NCI-H226 (cell line): Measurements from ENCODE around the gene EEFSEC.

ENCODE experiments used
- DNase-seq: peaks from one replicate; pipeline ENCODE4 v3.0.0-alpha.2; 2015

Gene EEFSEC

GRCh38 chr3:128221328-128221727, 68.0 kb downstream of the EEFSEC start:
- DNase-seq = no peak

DNA sequence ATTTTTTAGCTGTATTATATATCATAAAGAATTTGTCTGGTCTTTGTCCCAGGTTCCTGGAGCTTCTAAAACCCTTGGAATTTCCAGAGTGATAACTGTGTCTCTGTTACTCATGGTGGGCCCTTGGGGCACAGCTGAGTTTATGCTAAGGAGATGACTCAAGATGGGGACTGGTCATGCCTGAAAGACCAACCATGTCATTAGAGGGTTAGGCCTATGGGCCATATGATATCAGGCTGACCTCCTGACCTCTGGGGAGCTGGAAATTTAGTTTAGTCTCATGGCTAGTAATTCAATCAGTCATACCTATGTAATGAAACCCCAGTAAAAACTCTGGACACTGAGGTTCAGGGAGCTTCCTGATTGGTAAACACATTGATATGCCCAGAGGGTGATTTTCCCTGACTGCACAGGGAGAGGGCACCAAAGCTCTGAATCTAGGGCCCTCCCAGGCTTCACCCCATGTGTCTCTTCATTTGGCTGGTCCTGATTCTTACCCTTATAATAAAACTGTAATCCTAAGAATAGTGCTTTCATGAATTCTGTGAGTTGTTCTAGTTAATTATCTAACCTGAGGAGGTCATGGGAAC, 69.6 kb downstream of the EEFSEC start:
- DNase-seq = peak; percentile 3

DNA sequence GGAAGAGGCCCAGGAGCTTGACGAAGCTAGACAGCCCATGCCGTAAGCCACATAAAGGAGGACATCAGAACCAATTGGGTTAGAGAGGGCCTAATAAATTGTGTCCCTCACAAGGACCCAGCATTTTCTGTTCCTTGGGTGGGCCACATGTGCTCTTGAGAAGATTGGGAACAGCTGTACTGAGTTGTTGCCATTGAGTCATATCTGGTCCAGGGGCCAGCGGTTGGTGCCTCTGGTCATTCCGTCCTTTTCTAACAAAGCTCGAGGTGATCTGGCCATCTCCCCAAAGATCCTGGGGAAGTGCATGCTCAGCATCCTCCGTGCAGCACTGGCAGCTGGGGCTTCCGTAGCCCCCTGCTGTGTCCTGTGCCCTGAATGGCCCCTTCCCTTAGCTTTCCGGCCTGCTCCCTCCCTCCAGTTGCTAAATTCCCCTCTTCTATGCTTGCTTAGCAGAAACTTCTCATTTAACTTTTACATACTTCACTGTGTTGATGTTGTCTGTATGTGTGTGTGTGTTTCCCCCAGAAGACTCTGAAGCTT, 73.0 kb downstream of the EEFSEC start:
- DNase-seq = no peak

GRCh38 chr3:128226795-128227395, 73.6 kb downstream of the EEFSEC start:
- DNase-seq = no peak

- DNase-seq = no peak
Measured at GRCh38 chr3:128227507-128227906, 74.2 kb downstream of the EEFSEC start.

DNA sequence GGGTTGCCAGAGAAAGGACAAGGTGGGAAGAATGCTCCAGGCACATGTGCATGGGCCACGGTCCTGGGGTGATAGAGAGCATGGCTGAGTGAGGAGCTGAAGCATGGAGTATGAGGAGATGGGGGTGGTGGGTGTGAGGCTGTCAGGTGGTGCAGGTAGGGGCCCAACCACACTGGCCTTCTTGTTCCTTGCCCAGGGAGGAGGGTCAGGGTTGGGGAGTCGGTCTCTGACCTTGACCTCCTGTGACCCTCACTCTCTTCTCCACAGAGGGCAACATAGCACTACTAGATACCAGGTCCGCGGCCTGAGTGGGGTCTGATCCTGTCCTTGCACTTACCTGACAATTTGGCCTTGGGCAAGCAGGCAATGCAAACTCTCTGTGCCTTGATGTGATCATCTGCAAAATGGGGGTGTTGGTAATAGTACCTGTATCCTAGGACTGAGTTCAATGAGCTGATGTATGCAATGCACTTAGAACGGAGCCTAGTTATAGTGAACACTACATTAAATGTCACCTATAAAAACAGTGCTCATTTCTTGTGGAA, 75.2 kb downstream of the EEFSEC start:
- DNase-seq = no peak

- no peak for DNase-seq
Measured at GRCh38 chr3:128229106-128229857, 76.0 kb downstream of the EEFSEC start.

DNA sequence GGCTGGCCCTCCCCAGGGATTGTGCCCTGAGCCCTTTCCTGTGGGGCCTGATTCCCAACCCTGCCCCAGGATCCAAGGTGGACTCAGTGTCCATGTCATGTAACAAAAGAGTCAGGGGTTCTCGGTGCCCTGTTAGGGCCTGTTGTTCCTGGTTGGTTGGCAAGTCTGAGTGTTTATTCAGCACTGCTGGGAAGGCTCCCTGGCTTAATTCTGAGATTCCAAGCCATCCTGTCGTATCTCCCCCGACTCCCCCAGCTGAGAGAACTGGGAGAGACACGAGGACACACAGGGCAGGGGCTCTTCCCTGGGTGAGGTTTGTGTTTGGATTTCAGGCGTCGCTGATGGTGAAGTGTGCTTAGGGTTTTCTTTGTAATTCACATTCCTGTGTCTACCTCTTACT, 78.3 kb downstream of the EEFSEC start:
- DNase-seq = no peak

DNA sequence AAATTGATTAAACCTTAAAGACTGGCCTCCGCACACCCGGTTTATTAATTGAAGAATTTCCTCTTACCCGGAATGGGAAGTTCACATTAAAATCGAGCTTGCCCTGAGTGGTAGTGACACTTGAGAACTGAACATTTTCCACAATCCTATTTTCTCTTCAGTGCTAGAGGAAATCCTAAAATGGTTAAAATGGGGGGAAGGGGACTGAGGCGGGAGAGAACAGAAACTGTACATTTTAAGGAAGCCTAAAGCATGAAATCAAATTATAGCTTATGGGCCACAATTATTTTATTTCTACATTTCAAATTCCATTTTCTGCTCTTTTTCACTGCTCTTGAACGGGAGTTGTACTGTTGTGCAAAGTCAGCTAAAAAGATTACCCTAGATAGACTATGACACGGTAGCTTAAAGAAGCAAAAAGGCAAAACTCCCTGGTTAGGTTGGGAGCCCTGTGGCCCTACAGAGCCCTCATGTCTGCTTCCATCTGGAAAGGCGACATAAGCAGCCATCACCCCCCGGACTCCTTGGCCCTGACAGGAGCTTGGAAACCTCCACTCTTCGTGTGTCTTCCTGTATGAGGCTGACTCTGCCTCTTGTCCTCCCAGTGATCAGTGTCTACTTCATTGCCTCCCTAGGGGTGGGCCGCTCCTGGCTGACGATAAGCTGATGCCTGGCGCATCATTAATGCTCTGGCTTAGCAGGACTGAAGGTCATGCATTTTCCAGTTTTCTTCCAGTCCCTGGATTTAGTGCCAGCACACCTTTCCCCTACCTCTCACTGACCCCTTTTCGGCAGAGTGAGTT, 79.3 kb downstream of the EEFSEC start:
- DNase-seq = no peak

GRCh38 chr3:128235207-128235926, 82.1 kb downstream of the EEFSEC start:
- no peak for DNase-seq

DNA sequence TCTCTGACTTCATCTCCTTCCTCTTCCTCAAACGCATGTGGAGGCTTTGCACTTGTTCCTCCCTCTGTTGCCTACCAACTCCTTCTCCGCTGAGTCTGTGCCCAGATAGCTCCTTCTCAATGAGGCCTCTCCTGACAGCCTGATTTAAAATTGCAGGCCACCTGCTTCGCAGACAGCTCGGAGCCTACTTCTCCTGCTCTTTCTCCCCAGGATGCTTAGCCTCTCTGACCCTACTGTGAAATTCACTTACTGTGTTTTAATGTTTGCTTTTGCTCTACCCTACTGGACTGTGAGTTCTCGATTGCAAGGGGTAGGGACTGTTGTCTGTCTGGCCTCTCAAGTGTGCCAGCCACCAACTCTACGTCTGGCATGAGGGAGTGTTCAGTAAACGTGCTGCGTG, 83.4 kb downstream of the EEFSEC start:
- no peak for DNase-seq

GRCh38 chr3:128237348-128238183, 84.3 kb downstream of the EEFSEC start:
- no peak for DNase-seq

DNA sequence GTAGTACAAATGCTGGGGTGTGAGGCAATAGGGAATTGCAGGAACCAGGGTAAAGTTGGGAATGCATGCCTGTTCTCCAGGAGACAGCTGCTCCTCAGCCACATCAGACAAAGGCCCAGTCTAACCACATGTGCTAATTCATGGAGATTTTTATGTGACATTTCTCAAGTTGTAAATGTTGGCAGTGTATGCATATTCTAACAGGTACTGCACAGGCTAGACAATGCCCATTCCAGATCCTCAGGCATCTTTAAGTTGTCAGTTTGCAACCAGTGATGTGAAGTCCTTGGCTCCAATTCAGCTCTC, 84.9 kb downstream of the EEFSEC start:
- DNase-seq = no peak

- DNase-seq = no peak
Measured at GRCh38 chr3:128239304-128239703, 86.0 kb downstream of the EEFSEC start.

- no peak for DNase-seq
Measured at GRCh38 chr3:128240232-128240631, 87.0 kb downstream of the EEFSEC start.

DNA sequence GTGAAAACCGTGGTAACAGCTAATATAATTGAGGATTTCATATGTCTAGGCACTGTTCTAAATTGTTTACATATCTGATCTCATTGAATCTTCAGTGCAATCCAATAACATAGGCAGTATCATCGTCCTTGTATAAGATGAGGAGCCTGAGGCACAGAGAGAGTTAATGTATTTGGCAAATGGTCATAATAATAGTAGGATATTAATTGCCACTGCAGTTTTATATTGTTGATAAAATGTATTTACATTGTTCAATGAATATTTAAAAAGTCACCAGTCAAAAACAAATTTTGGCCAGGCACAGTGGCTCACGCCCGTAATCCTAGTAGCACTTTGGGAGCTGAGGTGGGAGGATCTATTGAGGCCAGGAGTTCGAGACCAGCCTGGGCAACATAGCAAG, 88.5 kb downstream of the EEFSEC start:
- no peak for DNase-seq

GRCh38 chr3:128242818-128243601, 89.7 kb downstream of the EEFSEC start:
- no peak for DNase-seq

GRCh38 chr3:128243602-128244504, 90.6 kb downstream of the EEFSEC start:
- DNase-seq = no peak

GRCh38 chr3:128245460-128245859, 92.2 kb downstream of the EEFSEC start:
- DNase-seq = no peak
